ENCODE results near the gene FAM227B. TPM values are rescaled to one million over a fixed set of nuclear protein-coding genes. Genes with fewer than 3 reads are reported as not detected.
A peak's percentile ranks its signal among the peaks of the same experiment; 100 is the strongest.
"Not testable (repeated sequence)": the region's sequence is repeated elsewhere in the genome, so short reads cannot be mapped to it uniquely, and the experiment has no call there.

FAM227B gene
- total RNA-seq, 1 donor from 2014 or later: 2.6 TPM

DNA sequence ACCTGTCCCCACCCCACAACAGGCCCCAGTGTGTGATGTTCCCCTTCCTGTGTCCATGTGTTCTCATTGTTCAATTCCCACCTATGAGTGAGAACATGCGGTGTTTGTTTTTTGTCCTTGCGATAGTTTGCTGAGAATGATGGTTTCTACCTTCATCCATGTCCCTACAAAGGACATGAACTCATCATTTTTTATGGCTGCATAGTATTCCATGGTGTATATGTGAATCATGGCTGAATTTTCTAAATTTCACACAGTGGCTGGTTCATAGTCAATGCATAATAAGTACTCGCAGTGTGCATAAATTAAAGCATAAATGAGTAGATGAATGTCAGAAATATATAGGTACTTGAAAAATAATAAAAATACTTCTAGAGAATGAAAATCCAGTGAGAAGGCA, 8.4 kb downstream of the FAM227B start:
- DNase-seq (ENCODE audit: low spot score); ATAC-seq: not testable (repeated sequence)

GRCh38 chr15:49610157-49610918, 10.3 kb downstream of the FAM227B start:
- ATAC-seq: no peak
- DNase-seq (ENCODE audit: low spot score): no peak

DNA sequence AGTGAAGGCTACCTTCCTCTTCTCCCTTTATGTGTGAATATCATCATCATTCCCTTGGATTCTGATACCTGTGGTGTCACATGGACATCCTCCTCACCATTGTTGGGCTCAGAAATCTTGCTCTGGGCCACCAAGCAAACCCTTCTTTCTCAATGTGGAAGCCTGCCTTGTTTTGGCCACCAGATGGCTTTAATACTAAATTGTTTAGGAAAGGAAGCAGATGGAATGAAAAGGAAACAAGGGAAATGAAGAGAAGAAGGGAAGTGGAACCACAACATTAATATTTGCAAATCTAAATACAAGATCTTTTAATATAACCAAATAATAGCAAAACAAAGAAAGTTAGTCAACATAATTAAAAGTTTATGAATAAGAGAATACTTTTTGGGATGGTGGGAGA, 14.0 kb downstream of the FAM227B start:
- DNase-seq (ENCODE audit: low spot score): no peak
- ATAC-seq: no peak

DNA sequence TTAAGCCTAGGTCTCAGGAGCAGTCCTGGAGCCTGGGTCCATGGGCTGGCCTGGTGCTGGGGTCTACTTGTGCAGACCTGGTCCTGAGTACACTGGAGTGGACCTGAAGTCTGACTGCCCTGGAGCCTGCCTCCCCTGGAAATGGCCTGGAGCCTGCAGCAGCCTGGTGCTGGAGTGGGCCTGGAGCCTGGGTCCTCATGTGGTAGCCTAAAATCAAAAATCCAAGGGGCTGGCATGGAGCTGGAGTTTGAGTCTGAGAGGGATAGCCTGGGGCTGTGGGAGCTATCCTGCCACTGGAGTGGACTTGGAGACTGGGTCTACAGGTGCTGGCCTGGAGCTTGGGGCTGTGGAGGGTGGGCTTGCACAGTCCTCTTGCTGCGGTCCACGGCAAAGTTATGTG, 15.0 kb downstream of the FAM227B start:
- ATAC-seq (no peak), DNase-seq (ENCODE audit: low spot score) (no peak)

- DNase-seq (ENCODE audit: low spot score) (no peak), ATAC-seq (no peak)
These were observed 15.8 kb downstream of the FAM227B start for GRCh38 chr15:49604625-49605409.

- ATAC-seq; DNase-seq (ENCODE audit: low spot score): not testable (repeated sequence)
These were observed 27.7 kb downstream of the FAM227B start for GRCh38 chr15:49592829-49593316.

DNA sequence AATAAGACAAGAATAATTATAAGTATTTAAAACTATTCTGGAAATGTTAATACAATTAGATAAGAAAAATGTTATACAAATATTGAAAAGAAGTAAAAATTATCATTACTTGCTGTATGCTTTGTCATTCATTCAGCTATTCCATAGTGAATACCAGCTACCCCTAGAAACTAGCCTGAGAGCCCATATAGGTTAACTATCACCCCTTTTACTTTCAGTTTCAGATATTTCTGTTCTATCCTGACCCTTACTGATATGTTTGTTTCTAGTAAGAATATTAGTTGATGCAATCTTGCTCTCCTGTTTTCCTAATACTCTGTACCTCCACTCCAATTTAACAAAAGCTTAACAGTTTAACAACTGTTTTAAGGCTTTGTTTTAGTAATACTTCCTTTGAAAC, 31.6 kb downstream of the FAM227B start:
- no peak for DNase-seq (ENCODE audit: low spot score)
- no peak for ATAC-seq

DNA sequence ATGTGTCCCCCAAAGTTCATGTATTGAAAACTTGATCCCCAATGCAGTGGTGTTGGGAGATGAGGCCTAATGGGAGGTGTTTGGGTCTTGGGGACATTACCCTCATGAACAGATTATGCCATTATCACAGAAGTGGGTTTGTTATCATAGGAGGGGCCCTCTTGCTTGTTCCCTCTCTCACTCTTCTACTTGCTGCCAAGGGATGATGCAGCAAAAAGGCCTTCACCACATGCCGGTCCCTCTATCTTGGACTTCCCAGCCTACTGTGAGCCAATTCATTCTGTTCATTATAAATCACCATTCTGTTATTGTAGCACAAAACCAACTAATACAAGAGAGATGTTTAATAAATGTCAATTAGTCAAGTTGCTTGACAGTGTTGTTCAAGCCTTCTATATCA, 47.2 kb downstream of the FAM227B start:
- DNase-seq (ENCODE audit: low spot score): no peak
- ATAC-seq: no peak

DNA sequence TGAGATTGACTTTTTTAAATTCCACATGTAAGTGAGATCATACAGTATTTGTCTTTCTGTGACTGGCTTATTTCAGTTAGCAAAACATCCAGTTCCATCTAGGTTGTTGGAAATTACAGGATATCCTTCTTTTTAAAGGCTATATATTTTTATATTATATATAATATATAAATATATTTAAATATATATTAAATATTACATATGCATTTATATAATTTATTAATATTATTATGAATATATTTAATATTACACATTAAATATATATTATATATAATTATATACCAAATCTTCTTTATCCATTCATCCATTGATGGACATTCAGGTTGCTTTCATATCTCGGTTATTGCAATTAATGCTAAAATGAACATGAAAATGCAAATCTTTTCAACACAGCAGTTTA, 49.9 kb downstream of the FAM227B start:
- DNase-seq (ENCODE audit: low spot score) (no peak), ATAC-seq (no peak)

DNA sequence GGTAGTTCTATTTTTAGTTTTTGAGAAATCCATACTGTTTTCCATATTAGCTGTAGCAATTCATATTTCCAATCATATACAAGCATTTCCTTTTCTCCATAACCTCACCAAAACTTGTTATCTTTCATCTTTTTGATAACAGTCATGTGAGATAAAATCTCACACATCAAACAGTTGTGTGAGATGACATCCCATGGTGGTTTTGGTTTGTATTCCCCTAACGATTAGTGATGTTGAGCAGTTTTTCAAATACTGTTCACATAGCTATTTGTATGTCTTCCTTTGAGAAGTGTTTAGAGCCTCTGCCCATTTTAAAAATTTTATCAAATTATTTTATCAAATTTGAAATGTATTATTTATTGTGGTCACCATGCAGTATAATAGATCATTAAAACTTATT, 50.4 kb downstream of the FAM227B start:
- ATAC-seq (no peak), DNase-seq (ENCODE audit: low spot score) (no peak)

DNA sequence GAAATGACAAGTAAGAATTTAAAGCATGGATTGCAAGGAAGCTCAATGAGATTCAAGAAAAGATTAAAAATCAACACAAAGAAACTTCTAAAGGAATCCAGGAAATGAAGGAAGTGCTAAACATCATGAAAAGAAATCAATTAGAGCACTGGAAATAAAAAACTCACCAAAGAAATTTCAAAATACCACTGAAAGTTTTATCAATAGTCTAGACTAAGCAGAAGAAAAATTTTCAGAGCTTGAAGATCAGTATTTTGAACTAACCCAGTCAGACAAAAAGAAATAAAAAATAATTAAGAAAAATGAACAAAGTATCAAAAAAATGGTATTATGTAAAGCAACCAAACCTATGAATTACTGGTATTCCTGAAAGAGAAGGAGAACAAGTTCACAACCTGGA, 60.6 kb downstream of the FAM227B start:
- DNase-seq (ENCODE audit: low spot score): no peak
- no peak for ATAC-seq

- no peak for ATAC-seq
- DNase-seq (ENCODE audit: low spot score): no peak
These were observed 61.7 kb downstream of the FAM227B start for GRCh38 chr15:49558929-49559328.

GRCh38 chr15:49556437-49556836, 64.2 kb downstream of the FAM227B start:
- no peak for DNase-seq (ENCODE audit: low spot score)
- no peak for ATAC-seq

DNA sequence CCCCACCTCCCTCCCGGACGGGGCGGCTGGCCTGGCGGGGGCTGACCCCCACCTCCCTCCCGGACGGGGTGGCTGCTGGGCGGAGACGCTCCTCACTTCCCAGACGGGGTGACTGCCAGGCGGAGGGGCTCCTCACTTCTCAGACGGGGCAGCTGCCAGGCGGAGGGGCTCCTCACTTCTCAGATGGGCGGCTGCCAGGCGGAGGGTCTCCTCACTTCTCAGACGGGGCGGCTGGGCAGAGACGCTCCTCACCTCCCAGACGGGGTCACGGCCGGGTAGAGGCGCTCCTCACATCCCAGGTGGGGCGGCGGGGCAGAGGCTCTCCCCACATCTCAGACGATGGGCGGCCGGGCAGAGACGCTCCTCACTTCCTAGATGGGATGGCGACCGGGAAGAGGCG, 70.3 kb downstream of the FAM227B start:
- not testable (repeated sequence) for ATAC-seq

DNA sequence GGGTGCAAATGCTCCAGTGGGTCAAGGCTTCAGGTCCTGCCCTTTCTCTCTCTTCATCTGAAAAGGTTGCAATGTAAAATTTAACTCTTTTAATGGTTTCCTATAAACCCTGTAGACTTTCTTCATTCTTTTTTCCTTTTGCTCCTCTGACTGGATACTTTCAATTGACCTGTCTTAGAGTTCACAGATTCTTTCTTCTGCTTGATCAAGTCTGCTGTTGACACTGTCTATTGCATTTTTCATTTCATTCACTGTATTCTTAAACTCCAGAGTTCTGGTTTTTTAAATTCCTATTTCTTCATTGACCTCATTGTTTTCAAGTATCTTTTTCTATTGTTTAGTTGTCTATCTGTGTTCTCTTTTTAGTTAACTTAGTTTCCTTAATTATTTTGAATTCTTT, 82.1 kb downstream of the FAM227B start:
- ATAC-seq: no peak
- no peak for DNase-seq (ENCODE audit: low spot score)

More for the DNA sequence above, 70.3 kb downstream of the FAM227B start:
- not testable (repeated sequence) for DNase-seq (ENCODE audit: low spot score)

GRCh38 chr15:49530092-49530491, 90.5 kb downstream of the FAM227B start:
- no peak for ATAC-seq
- no peak for DNase-seq (ENCODE audit: low spot score)

DNA sequence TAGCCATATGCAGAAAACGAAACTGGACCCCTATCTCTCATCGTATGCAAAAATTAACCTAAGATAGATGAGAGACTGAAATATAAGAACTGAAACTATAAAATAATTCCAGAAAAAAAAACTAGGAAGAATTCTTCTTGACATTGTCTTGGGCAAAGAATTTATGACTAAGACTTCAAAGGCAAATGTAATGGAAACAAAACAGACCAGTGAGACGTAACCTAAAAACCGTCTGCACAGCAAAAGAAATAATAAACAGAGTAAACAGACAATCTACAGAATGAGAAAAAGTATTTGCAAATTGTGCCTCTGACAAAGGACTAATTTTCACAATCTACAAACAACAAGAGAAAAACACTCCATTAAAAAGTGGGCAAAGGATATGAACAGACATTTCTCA, 92.3 kb downstream of the FAM227B start:
- DNase-seq (ENCODE audit: low spot score) (no peak), ATAC-seq (no peak)

GRCh38 chr15:49521802-49522201, 98.8 kb downstream of the FAM227B start:
- DNase-seq (ENCODE audit: low spot score): no peak
- ATAC-seq: peak; percentile 88

DNA sequence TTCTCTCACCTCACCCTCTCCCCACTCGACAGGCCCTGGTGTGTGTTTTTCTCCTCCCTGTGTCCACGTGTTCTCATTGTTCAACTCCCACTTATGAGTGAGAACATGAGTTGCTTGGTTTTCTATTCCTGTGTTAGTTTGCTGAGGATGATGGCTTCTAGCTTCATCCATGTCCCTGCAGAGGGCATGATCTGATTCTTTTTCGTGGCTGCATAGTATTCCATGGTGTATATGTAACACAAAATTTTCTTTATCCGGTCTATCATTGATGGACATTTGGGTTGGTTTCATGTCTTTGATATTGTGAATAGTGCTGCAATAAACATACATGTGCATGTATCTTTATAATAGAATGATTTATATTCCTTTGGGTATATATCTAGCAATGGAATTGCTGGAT, 107.9 kb downstream of the FAM227B start:
- not testable (repeated sequence) for DNase-seq (ENCODE audit: low spot score); ATAC-seq

DNA sequence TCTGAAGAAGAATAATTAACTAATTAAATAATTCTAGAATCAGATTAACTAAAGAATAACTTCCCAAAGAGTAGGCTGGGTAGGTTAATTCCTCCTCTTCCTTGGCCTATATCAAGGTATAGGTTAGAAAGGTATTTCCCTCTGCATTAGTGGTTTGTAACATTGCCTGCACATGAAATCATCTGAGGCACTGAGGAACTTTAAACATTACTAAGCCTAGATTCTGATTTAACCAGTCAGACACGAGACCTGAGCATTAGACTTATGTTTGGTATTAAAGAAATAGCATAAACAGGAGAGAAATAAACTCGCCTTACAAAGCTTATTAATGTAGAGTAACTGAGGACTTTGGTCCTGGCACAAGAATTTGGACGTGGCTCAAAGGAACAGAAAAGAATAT, 113.4 kb downstream of the FAM227B start:
- DNase-seq (ENCODE audit: low spot score): no peak
- no peak for ATAC-seq

- ATAC-seq: no peak
- DNase-seq (ENCODE audit: low spot score): no peak
These were observed 114.3 kb downstream of the FAM227B start for GRCh38 chr15:49506341-49506740.

GRCh38 chr15:49501586-49501985, 119.0 kb downstream of the FAM227B start:
- ATAC-seq: no peak
- DNase-seq (ENCODE audit: low spot score): no peak
